Right cardiac atrium (tissue), 5 donors: ENCODE measurements around the gene SLAMF7. TPM values are rescaled to one million over a fixed set of nuclear protein-coding genes. Genes with fewer than 3 reads are reported as not detected.

Experiments
- polyA plus RNA-seq: library from polyadenylated mRNA; stranded (reverse); fragments of 200-250 nt; gene quantifications from one replicate; pipeline ENCODE4 v1.2.3, GENCODE V29; 2013
- total RNA-seq, 4 donors: library from RNA; stranded (reverse); fragmentation: NEBNext Ultra II Directional; extraction: Animal tissue kit (Norgen Biotek cat#: 25700); gene quantifications; one replicate each; pipeline ENCODE4 v1.2.1, GENCODE V29; 2021
- donor health status: healthy with polysubstance abuse.
- donor health status: DM: no; HTN: yes; CAD: no.
- donor health status: DM: no; HTN: no; CAD: no.
- donor health status: DM: no; HTN: yes; CAD: no; lungs with severe emphysema.
- donor health status: DM: yes; HTN: yes; CAD: no.

Gene SLAMF7
- total and polyA plus RNA-seq, 5 donors, result 0.07 to 1.3 (median 0.41) TPM

Other genes starting within 250 kb of the SLAMF7 start
- gene SLAMF6, start 216.0 kb upstream of the SLAMF7 start, total RNA-seq, result under 1 TPM; 0.34 to 0.66 (median 0.52) TPM
- 0.34 TPM for gene SLAMF6, start 216.0 kb upstream of the SLAMF7 start, polyA plus RNA-seq
- 1 to 10 TPM; 4.2 to 5.7 (median 5.3) TPM for gene CD84, start 159.8 kb upstream of the SLAMF7 start, total RNA-seq
- 0.61 TPM for gene CD84, start 159.8 kb upstream of the SLAMF7 start, polyA plus RNA-seq
- gene SLAMF1, start 92.2 kb upstream of the SLAMF7 start, total RNA-seq, result under 1 TPM; 0.28 to 0.46 (median 0.38) TPM
- 0.18 TPM for gene SLAMF1, start 92.2 kb upstream of the SLAMF7 start, polyA plus RNA-seq
- 1 to 10 TPM in 2 of 4 donors, under 1 TPM in 2; 0.39 to 4.1 (median 1.8) TPM for gene CD48, start 27.4 kb upstream of the SLAMF7 start, total RNA-seq
- gene CD48, start 27.4 kb upstream of the SLAMF7 start, polyA plus RNA-seq, result 0.93 TPM
- gene LY9, start 56.9 kb downstream of the SLAMF7 start, total RNA-seq, result under 1 TPM in 3 of 4 donors, not detected in 1; 0.25 to 0.29 (median 0.25) TPM
- gene LY9, start 56.9 kb downstream of the SLAMF7 start, polyA plus RNA-seq, result 0.09 TPM
- 1 to 10 TPM in 2 of 4 donors, under 1 TPM in 2; 0.51 to 2.3 (median 0.86) TPM for gene CD244, start 123.6 kb downstream of the SLAMF7 start, total RNA-seq
- gene CD244, start 123.6 kb downstream of the SLAMF7 start, polyA plus RNA-seq, result 0.29 TPM
- 10 to 100 TPM in 3 of 4 donors, 1 to 10 TPM in 1; 6.4 to 30.0 (median 21.2) TPM for gene ITLN1, start 145.9 kb downstream of the SLAMF7 start, total RNA-seq
- 3.0 TPM for gene ITLN1, start 145.9 kb downstream of the SLAMF7 start, polyA plus RNA-seq
- 1 to 10 TPM in 2 of 4 donors, under 1 TPM in 2; 0.58 to 2.1 (median 0.94) TPM for gene ITLN2, start 215.6 kb downstream of the SLAMF7 start, total RNA-seq
- gene ITLN2, start 215.6 kb downstream of the SLAMF7 start, polyA plus RNA-seq, result 0.88 TPM